ENCODE data around the gene COX4I2.
"Not testable (repeated sequence)": the region's sequence is repeated elsewhere in the genome, so short reads cannot be mapped to it uniquely, and the experiment has no call there.

The COX4I2 gene

GRCh38 chr20:31637660-31638059 lies at the start of gene COX4I2:
Gene COX4I2, plus strand, starts transcription at chr20:31637912. Its CDS starts 1,106 bp downstream, at chr20:31639018.
- CTCF ChIA-PET: no interaction called here
- Mint-ChIP-seq H3K27ac (no peak within 1 kb of the TSS), H3K4me1 (peaks cover 6% of the 10 kb centered on the region), H3K27me3 (peaks cover 52% of the 10 kb centered on the region), H3K36me3 (no peaks in the 10 kb centered on the region), H3K4me3 (no peak within 1 kb of the TSS), H3K9me3 (no peaks in the 10 kb centered on the region)
- no peak for DNase-seq

GRCh38 chr20:31590717-31591225 lies 46.9 kb upstream of the COX4I2 start:
- Mint-ChIP-seq H3K27me3 (peaks cover 58% of the 10 kb centered on the region), H3K4me1 (peaks cover 8% of the 10 kb centered on the region), H3K36me3 (no peaks in the 10 kb centered on the region), H3K9me3 (no peaks in the 10 kb centered on the region), H3K27ac (no peak overlapping the region), H3K4me3 (no peak overlapping the region)
- CTCF ChIA-PET: interaction anchor here (0.7 to 0.9 kb wide), 3 partner anchors 20 to 44 kb away, joined by 3 to 8 read pairs (median 4); no protein-coding TSS in a partner anchor
- DNase-seq: no peak

- H3K4me1 Mint-ChIP-seq: peaks cover 1% of the 10 kb centered on the region
- H3K4me3 Mint-ChIP-seq: no peak overlapping the region
- peak; percentile 31 for DNase-seq
- CTCF ChIA-PET: interaction anchor here (0.7 to 1.0 kb wide), 4 partner anchors 9 to 37 kb away, joined by 3 to 4 read pairs (median 3); no protein-coding TSS in a partner anchor
- H3K9me3 Mint-ChIP-seq: no peaks in the 10 kb centered on the region
- H3K27me3 Mint-ChIP-seq: peaks cover 38% of the 10 kb centered on the region
- no peaks in the 10 kb centered on the region for H3K36me3 Mint-ChIP-seq
- H3K27ac Mint-ChIP-seq: no peak overlapping the region
These were observed 44.3 kb upstream of the COX4I2 start for GRCh38 chr20:31593221-31594001.

- Mint-ChIP-seq H3K27me3 (peaks cover 32% of the 10 kb centered on the region), H3K27ac (no peak overlapping the region), H3K9me3 (no peaks in the 10 kb centered on the region), H3K36me3 (no peaks in the 10 kb centered on the region), H3K4me3 (no peak overlapping the region), H3K4me1 (no peaks in the 10 kb centered on the region)
- CTCF ChIA-PET: interaction anchor here (1.0 kb wide), 1 partner anchor 38 kb away, joined by 3 read pairs; no protein-coding TSS in a partner anchor
- no peak for DNase-seq
These were observed 43.6 kb upstream of the COX4I2 start for GRCh38 chr20:31594002-31594557.

- H3K27me3 Mint-ChIP-seq: peaks cover 26% of the 10 kb centered on the region
- no peaks in the 10 kb centered on the region for H3K36me3 Mint-ChIP-seq
- H3K27ac Mint-ChIP-seq: no peak overlapping the region
- no peak overlapping the region for H3K4me3 Mint-ChIP-seq
- H3K4me1 Mint-ChIP-seq: no peaks in the 10 kb centered on the region
- DNase-seq: no peak
- CTCF ChIA-PET: no interaction called here
- no peaks in the 10 kb centered on the region for H3K9me3 Mint-ChIP-seq
These were observed 42.9 kb upstream of the COX4I2 start for GRCh38 chr20:31594558-31595379.

- H3K27me3 Mint-ChIP-seq: peaks cover 25% of the 10 kb centered on the region
- no peak overlapping the region for H3K27ac Mint-ChIP-seq
These were observed 42.4 kb upstream of the COX4I2 start for GRCh38 chr20:31595380-31595653.

GRCh38 chr20:31595654-31596411 lies 41.9 kb upstream of the COX4I2 start:
- no peaks in the 10 kb centered on the region for H3K36me3 Mint-ChIP-seq
- DNase-seq: no peak
- no peaks in the 10 kb centered on the region for H3K4me1 Mint-ChIP-seq
- H3K9me3 Mint-ChIP-seq: no peaks in the 10 kb centered on the region
- H3K27me3 Mint-ChIP-seq: peaks cover 28% of the 10 kb centered on the region
- H3K4me3 Mint-ChIP-seq: no peak overlapping the region
- H3K27ac Mint-ChIP-seq: no peak overlapping the region
- CTCF ChIA-PET: interaction anchor here (0.8 to 1.1 kb wide), 2 partner anchors 17 to 27 kb away, joined by 3 read pairs; no protein-coding TSS in a partner anchor

More at GRCh38 chr20:31595380-31595653, 42.4 kb upstream of the COX4I2 start:
- Mint-ChIP-seq H3K4me1 (no peaks in the 10 kb centered on the region), H3K4me3 (no peak overlapping the region), H3K36me3 (no peaks in the 10 kb centered on the region), H3K9me3 (no peaks in the 10 kb centered on the region)
- DNase-seq: no peak
- CTCF ChIA-PET: interaction anchor here (1.1 kb wide), 1 partner anchor 26 kb away, joined by 3 read pairs; no protein-coding TSS in a partner anchor

GRCh38 chr20:31596412-31596715 lies 41.3 kb upstream of the COX4I2 start:
- not testable (repeated sequence) for H3K27ac Mint-ChIP-seq, H3K9me3 Mint-ChIP-seq, H3K4me3 Mint-ChIP-seq, DNase-seq, H3K4me1 Mint-ChIP-seq, H3K36me3 Mint-ChIP-seq
- CTCF ChIA-PET: interaction anchor here (0.8 to 1.1 kb wide), 2 partner anchors 16 to 27 kb away, joined by 3 read pairs; no protein-coding TSS in a partner anchor
- H3K27me3 Mint-ChIP-seq: peaks cover 30% of the 10 kb centered on the region

GRCh38 chr20:31596831-31597480 lies 40.8 kb upstream of the COX4I2 start:
- CTCF ChIA-PET: interaction anchor here (1.0 kb wide), 1 partner anchor 15 kb away, joined by 3 read pairs; no protein-coding TSS in a partner anchor
- H3K27ac Mint-ChIP-seq: no peak overlapping the region
- peaks cover 28% of the 10 kb centered on the region for H3K27me3 Mint-ChIP-seq
- H3K4me1 Mint-ChIP-seq: no peaks in the 10 kb centered on the region
- DNase-seq: no peak
- no peaks in the 10 kb centered on the region for H3K9me3 Mint-ChIP-seq
- H3K4me3 Mint-ChIP-seq: no peak overlapping the region
- H3K36me3 Mint-ChIP-seq: no peaks in the 10 kb centered on the region

GRCh38 chr20:31597481-31597855 lies 40.2 kb upstream of the COX4I2 start:
- Mint-ChIP-seq H3K4me1 (peaks cover 1% of the 10 kb centered on the region), H3K4me3 (no peak overlapping the region), H3K9me3 (no peaks in the 10 kb centered on the region)

GRCh38 chr20:31602431-31602778 lies 35.3 kb upstream of the COX4I2 start:
- DNase-seq: no peak
- Mint-ChIP-seq H3K4me3 (no peak overlapping the region), H3K27ac (no peak overlapping the region), H3K36me3 (peaks cover 1% of the 10 kb centered on the region), H3K27me3 (peaks cover 75% of the 10 kb centered on the region), H3K4me1 (peaks cover 33% of the 10 kb centered on the region), H3K9me3 (no peaks in the 10 kb centered on the region)
- CTCF ChIA-PET: interaction anchor here (0.5 to 18.2 kb wide), 5 partner anchors 9 to 121 kb away, joined by 3 to 853 read pairs (median 7); no protein-coding TSS in a partner anchor

More at GRCh38 chr20:31597481-31597855, 40.2 kb upstream of the COX4I2 start:
- peaks cover 32% of the 10 kb centered on the region for H3K27me3 Mint-ChIP-seq
- CTCF ChIA-PET: interaction anchor here (0.7 to 1.0 kb wide), 2 partner anchors 15 to 70 kb away, joined by 3 read pairs; no protein-coding TSS in a partner anchor
- no peak overlapping the region for H3K27ac Mint-ChIP-seq
- DNase-seq: no peak
- no peaks in the 10 kb centered on the region for H3K36me3 Mint-ChIP-seq

GRCh38 chr20:31602779-31603441 lies 34.8 kb upstream of the COX4I2 start:
- Mint-ChIP-seq H3K9me3 (no peaks in the 10 kb centered on the region), H3K27ac (no peak overlapping the region), H3K36me3 (peaks cover 1% of the 10 kb centered on the region), H3K4me3 (peak overlapping the region; percentile 33), H3K4me1 (peaks cover 33% of the 10 kb centered on the region), H3K27me3 (peaks cover 75% of the 10 kb centered on the region)
- CTCF ChIA-PET: interaction anchor here (0.5 to 18.2 kb wide), 5 partner anchors 10 to 121 kb away, joined by 3 to 853 read pairs (median 7); no protein-coding TSS in a partner anchor
- peak; percentile 42 for DNase-seq

All from activated naive CD4-positive, alpha-beta T cell treated with anti-CD3 and anti-CD28 coated beads, Interleukin-2, amount 10 ng/mL, durations not matched to agents 7 days and 5 days (primary cell).